Stimulated activated naive CD4-positive, alpha-beta T cell treated with Interleukin-2 at 50 U/mL for 16 hours (primary cell): ENCODE data around the gene NPC1L1.
"Not testable (repeated sequence)": the region's sequence is repeated elsewhere in the genome, so short reads cannot be mapped to it uniquely, and the experiment has no call there.

Source experiments
- DNase-seq: peaks from one replicate; lab custom pipeline; 2025; lab: John Stamatoyannopoulos, UW

NPC1L1 gene

DNA sequence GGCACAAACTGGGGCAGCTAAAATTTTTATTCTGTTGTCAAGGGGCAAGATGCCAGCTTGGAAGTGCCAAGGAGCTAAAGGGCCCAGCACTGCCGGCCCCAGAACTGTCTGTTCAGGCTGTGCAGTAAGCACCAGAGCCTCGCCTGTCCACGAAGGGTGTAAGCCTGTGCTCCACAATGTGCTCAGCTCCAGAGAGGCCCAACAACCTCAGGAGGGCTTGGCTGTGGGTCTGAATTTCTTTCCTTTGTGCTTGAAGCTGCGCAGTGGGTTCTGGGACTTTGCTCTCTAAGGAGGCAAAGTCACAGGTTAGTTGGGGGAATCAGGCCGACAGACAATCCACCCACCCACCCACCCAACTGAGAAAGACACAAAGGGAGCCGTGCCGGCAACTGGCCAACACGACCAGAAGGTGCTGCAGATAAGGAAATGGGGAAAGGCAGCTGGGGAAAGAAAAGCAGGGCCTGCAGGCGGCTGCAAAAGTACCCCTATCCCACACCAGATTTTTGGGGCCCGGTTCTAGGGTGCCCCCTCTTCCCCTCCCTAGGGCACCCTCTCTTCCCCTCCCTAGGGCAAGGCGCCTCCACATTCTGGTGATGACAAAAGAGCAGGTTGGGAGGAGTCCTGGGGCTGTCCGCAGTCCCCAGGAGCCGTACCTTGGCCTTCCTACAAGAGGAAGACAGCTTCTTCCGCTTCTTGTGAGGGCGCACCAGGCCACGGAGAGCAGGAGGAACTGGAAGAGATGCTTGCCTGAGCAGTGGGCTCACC, 24.8 kb upstream of the NPC1L1 start:
- DNase-seq, result no peak

DNA sequence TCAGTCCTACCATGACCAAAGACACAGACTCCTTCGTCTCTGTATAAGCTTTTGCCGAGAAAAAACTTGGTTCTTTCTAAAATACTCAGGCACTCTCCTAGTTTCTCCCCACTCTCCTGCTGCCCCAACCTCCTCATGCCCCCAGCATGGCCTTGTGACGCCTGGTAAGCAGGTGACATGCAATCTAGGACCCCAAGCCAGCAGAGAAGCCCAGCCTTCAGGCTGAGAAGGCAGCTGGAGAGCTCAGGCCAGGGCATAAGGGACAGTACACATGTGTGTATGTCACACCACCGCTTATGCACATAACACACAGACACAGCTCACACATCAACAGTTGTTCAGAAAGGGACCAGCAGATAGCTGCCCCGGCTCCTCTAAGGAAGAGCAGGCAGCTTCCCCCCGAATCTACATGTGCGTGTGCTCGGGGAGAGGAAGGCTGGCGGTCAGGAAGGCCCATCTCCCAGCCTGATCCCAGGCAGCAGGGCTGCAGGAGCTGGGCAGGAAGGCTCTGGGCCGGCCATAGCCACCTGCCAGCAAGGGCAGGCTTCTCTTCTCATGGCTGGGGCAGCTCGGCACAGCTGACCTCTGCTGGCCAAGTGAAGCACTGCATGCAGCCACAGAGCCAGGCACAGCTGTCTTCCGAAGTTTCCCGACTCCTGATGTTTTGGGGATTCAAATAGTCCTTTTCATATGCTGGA, 24.1 kb upstream of the NPC1L1 start:
- peak; percentile 54 for DNase-seq

GRCh38 chr7:44564606-44565005, 23.5 kb upstream of the NPC1L1 start:
- DNase-seq, result no peak

DNA sequence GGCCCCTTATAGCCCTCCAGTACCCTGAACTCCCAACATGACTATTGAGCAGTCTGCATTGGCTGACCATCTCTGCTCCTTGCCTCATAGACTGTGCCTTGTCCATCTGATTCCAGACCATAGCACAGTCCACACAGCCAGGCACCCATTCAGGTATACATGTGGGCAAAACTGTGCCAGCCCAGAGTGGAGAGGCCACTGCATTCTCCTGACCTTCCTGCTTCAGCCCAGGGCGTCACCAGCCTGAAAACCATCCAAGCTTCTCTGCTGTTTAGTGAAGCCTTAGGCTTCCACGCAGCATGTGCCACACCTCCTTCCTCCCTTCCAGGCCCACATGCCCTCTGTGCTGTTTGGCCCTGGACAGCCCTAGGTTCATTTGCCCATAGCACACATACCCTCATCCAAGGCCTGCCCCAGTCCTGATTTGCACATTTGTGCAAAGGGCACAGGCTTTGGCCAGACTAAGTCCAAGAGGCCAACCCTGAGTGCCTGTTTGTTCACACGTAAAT, 22.1 kb upstream of the NPC1L1 start:
- no peak for DNase-seq

- DNase-seq, result not testable (repeated sequence)
Measured at GRCh38 chr7:44562622-44562962, 21.5 kb upstream of the NPC1L1 start.

GRCh38 chr7:44561962-44562621, 21.0 kb upstream of the NPC1L1 start:
- no peak for DNase-seq

- DNase-seq, result no peak
Measured at GRCh38 chr7:44561481-44561880, 20.4 kb upstream of the NPC1L1 start.

- no peak for DNase-seq
Measured at GRCh38 chr7:44559485-44559884, 18.4 kb upstream of the NPC1L1 start.

GRCh38 chr7:44557485-44557884, 16.4 kb upstream of the NPC1L1 start:
- DNase-seq, result no peak

DNA sequence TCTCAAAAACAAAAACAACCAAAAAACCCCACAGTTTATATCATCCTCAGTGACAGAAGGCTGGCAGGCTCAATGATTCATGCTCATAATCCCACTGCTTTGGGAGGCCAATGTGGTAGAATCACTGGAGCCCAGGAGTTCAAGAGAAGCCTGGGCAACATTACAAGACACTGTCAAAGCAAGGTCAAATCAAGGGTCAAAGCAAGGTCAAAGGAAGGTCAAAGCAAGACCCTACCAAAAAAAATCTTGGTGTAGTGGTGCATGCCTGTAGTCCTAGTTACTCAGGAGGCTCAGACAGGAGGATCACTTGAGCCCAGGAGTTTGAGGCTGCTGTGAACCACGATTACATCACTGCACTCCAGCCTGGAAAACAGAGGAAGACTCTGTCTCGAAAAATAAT, 14.2 kb upstream of the NPC1L1 start:
- DNase-seq, result no peak

- not testable (repeated sequence) for DNase-seq
Measured at GRCh38 chr7:44552473-44553005, 11.4 kb upstream of the NPC1L1 start.

DNA sequence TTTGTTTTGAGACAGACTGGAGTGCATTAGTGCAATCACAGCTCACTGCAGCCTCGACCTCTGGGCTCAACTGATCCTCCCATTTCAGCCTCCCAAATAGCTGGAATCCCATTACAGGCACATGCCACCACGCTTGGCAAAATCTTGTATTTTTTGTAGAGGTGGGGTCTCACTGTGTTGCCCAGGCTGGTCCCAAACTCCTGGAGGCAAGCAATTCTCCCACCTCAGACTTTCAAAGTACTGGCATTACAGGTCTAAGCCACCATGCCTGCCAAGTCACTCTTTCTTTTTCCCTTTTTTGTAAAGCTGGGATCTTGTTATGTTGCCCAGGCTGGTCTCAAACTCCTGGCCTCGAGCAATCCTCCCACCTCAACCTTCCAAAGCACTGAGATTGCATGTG, 8.3 kb upstream of the NPC1L1 start:
- no peak for DNase-seq

- DNase-seq, result no peak
Measured at GRCh38 chr7:44548893-44549292, 7.8 kb upstream of the NPC1L1 start.

- no peak for DNase-seq
Measured at GRCh38 chr7:44547536-44548231, 6.6 kb upstream of the NPC1L1 start.

DNA sequence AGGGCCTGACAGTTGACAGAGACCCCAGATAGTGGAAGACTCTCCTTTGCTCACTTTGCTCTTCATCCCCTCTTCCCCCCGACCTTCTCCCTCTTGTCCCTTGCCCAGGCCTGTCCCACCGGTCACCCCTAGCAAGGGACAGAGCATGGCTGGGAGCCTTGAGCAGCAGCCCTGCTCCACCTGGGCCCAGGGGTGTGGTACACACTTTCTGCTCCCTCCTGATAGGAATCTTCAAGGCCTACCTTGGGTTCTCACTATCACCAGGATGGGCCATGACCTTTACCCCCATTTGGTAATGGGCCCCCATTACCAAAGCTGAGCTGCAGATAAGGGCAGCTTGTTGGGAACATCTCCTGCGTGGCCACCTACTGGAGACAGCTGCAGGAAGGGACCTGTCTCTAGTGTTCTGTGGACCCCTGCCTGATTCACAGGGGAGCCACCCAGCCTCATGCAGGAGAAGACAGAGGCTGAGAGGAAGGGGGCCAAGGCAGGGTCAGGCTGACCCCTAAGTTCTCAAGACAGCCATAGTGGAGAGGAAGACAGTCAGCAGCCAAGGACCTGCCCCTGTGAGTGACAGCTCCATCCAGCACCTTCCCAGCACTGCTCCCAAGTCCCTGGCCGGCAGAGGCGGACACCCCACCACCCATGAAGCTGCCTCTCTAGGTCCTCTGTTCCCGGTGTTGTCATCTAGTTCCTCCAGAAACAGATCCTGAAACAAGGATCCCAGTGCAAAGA, 913 bp upstream of the NPC1L1 start:
- no peak for DNase-seq

DNA sequence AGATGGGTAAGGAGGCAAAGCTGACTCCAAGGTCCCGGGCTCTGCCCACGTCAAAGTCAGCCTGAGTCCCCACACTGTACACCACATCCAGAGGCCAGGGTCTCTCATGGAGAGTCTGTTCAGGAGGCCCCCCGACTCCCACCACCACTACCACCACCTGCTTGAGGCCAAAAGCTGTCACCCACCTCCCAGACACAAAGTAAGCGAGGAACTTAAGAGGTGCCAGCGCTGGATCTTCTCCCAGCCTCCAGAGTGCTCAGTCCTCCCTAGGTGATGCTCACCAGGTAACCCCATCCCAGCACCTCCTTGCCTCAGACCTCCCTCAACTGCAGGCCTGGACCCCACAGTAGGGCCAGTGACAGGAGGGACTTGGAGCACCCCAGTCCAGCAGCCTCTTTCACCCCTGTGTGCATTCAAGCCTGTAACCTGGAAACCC, 520 bp downstream of the NPC1L1 start:
- DNase-seq, result no peak

GRCh38 chr7:44539669-44540506, 1.2 kb downstream of the NPC1L1 start:
- no peak for DNase-seq

DNA sequence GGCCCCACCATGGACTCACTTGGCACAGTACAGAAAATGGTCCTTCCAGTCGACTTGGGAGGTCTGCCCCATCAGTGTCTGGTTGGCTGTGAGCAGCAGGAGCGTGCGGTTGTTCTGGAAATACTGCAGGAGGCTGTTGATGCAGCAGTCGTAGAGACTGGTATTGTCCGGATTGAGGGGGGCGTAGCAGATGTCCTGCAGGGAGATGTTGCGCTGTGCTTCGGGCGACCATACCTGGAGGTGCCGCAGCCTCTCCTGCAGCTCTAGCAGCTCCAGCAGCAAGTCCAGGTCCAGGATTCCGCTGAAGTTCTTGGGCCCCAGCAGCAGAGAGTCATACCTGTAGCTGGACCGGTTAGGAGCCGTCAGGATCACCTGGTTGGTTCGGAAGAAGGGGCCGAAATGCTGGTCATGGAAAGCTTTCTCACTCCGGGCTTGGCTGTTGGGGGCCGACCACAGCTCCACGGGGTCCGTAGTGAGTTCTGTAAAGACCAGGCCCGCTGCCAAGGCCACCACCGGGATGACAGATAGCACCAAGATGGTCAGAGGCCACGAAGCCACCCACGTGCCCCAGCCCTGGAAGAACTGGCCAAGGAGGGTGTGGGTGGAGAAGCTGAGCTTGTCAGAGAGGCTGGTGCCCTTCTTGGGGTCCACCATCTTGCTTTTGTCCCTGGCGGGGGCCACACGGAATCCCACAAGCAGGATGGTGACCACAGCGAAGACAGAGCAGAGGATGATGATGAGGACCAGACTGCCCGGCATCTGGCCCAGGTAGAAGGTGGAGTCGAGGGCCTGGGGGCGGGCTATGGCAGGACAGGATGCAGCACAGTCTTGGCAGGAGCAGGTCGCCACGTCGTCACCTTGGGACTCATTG, 2.1 kb downstream of the NPC1L1 start:
- no peak for DNase-seq

- no peak for DNase-seq
Measured at GRCh38 chr7:44538093-44538797, 2.9 kb downstream of the NPC1L1 start.
